Activated naive CD8-positive, alpha-beta T cell treated with anti-CD3 and anti-CD28 coated beads for 36 hours (primary cell): ENCODE results near the gene ATP11A. TPM values are rescaled to one million over a fixed set of nuclear protein-coding genes. Genes with fewer than 3 reads are reported as not detected.
A peak's percentile ranks its signal among the peaks of the same experiment; 100 is the strongest.

Source experiments
- DNase-seq: peaks from one replicate; pipeline ENCODE4 v3.0.0; 2021
- H3K27ac Mint-ChIP-seq: one replicate; pipeline ENCODE4 v1.8.0; 2022; ENCODE audit warnings: mild to moderate bottlenecking, moderate library complexity, mixed read lengths
- H3K27me3 Mint-ChIP-seq: one replicate; pipeline ENCODE4 v1.8.0; 2022; ENCODE audit warnings: mild to moderate bottlenecking, mixed read lengths
- H3K36me3 Mint-ChIP-seq: one replicate; pipeline ENCODE4 v1.8.0; 2021; ENCODE audit warnings: mild to moderate bottlenecking, mixed read lengths
- H3K4me1 Mint-ChIP-seq: one replicate; pipeline ENCODE4 v1.8.0; 2021; ENCODE audit warnings: mixed read lengths
- H3K4me3 Mint-ChIP-seq: one replicate; pipeline ENCODE4 v1.8.0; 2022; ENCODE audit warnings: mild to moderate bottlenecking, moderate library complexity, mixed read lengths
- H3K9me3 Mint-ChIP-seq: one replicate; pipeline ENCODE4 v1.8.0; 2022; ENCODE audit warnings: mixed read lengths
- total RNA-seq, 2 experiments: library from RNA; stranded (reverse); gene quantifications; one replicate each; pipeline ENCODE4 v1.2.3, GENCODE V29; 2021

ATP11A gene
- total RNA-seq, 2 experiments from 2014 or later, result 27.6 to 32.5 TPM

DNA sequence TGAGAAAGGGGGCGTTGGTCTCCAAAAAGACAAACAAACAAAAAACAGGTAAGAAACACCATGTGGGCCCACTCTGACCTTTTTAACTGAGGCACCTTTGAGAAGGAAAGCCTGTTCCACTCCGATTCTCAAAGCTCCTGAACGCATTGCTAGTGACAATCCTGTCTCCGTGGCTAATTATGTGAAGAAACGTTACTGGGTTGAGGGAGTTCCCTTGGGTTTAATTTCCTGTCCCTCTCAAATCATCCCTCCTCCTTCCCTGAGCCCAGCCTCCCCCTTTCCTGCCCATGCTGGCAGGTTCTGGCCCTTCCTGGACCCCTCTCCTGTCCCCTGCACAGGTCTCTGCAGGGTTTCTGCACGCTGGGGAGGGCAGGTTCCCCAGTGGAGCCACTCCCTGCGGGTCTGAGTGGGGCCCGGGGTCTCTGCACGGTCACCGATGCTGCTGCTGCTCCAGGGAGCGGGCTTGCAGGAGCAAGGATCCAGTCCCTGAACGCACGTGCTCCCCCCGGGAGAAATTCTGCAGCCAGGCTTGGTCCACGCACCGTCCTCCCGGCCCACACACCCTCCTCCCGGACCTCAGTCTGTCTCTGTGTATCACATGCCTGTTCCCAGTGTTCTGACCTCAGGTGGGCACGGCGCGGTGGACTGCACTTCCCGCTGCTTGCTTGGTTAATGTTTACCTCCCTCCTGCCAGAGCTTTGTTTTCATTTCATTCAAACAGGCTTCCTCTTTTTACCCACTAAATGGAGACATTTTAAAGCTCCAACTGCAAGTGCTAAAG, 202.8 kb downstream of the ATP11A start:
- Mint-ChIP-seq H3K27ac (no peak overlapping the region), H3K27me3 (peaks cover 7% of the 10 kb centered on the region), H3K4me3 (no peak overlapping the region), H3K9me3 (no peaks in the 10 kb centered on the region), H3K4me1 (peaks cover 4% of the 10 kb centered on the region), H3K36me3 (no peaks in the 10 kb centered on the region)
- DNase-seq, result no peak

DNA sequence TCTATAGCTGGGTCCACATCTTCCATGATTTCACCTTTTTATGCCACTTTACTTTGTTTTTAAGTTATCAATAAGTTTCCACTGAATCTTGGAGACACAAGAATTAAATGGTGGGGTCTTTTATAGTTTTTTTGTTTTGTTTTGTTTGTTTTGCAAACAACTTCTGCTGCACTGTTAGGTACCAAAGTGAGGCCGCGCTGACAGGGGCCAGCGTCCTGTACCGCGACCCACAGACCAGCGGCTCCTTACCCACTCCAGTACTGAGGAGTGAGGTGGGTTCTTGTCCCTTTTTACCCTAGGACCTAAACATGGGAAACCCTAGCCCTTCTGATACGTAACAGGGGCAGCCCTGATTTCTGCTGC, 203.3 kb downstream of the ATP11A start:
- Mint-ChIP-seq H3K36me3 (no peaks in the 10 kb centered on the region), H3K4me3 (no peak overlapping the region), H3K4me1 (peaks cover 4% of the 10 kb centered on the region), H3K27me3 (peaks cover 7% of the 10 kb centered on the region), H3K9me3 (no peaks in the 10 kb centered on the region), H3K27ac (no peak overlapping the region)
- DNase-seq, result no peak

DNA sequence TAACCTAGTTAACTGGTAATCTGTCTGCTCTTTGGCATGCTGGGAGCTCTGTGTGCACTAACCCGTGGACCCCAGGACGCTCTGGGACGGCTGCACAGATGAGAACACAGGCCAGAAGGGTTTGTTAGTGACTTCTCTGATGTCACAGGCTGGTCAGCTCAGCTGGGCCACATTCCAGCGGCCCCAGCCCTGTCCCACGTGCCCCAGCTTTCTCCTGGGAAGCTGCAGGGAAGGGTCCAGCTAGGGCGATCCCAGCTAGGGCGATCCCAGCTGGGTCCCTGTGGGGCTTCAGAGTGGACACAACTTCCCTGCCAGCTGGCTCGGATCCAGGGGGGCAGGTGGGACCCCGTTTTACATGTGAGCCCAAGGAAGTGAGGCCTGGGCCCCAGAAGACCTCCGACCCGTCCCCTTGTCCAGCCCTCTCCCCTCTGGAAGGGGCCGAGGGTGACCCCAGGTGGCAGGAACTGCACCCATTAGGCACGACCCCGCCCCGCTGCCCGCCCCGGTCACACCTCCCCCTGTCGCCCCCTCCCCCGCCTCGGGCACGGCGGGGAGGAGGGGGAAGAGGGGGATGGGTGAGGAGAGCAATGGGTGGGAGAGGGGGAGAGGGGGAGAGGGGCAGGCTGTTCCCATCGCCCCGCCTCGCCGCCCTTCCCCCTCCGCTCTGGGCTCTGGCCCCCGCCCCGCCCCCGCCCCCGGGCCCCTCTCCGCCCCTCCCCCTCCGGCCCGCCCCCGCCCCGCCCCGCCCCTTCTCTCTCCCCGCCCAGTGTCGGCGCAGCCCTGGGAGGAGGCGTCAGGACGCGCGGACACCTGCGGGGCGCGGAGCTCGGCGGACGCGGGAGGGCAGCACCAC, 204.0 kb downstream of the ATP11A start:
- Mint-ChIP-seq H3K27me3 (peaks cover 7% of the 10 kb centered on the region), H3K9me3 (no peaks in the 10 kb centered on the region), H3K36me3 (no peaks in the 10 kb centered on the region), H3K4me1 (peaks cover 4% of the 10 kb centered on the region), H3K4me3 (no peak overlapping the region), H3K27ac (no peak overlapping the region)
- peak; percentile 35 for DNase-seq

DNA sequence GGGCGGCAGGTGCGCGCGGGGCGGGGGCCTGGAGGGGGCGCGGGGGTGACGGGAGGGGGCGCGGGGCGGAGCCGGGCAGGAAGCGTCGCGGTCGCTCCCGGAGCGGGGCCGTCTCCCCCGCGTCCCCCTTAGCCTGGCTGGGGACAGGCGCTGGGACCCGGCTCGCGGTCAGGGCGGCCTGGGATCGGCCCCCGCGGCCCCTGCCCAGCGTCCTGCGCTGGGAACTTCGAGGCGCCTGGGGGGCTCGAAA, 204.5 kb downstream of the ATP11A start:
- DNase-seq, result no peak
- Mint-ChIP-seq H3K27me3 (peaks cover 7% of the 10 kb centered on the region), H3K36me3 (no peaks in the 10 kb centered on the region), H3K4me3 (no peak overlapping the region), H3K9me3 (no peaks in the 10 kb centered on the region), H3K4me1 (peaks cover 4% of the 10 kb centered on the region), H3K27ac (no peak overlapping the region)

DNA sequence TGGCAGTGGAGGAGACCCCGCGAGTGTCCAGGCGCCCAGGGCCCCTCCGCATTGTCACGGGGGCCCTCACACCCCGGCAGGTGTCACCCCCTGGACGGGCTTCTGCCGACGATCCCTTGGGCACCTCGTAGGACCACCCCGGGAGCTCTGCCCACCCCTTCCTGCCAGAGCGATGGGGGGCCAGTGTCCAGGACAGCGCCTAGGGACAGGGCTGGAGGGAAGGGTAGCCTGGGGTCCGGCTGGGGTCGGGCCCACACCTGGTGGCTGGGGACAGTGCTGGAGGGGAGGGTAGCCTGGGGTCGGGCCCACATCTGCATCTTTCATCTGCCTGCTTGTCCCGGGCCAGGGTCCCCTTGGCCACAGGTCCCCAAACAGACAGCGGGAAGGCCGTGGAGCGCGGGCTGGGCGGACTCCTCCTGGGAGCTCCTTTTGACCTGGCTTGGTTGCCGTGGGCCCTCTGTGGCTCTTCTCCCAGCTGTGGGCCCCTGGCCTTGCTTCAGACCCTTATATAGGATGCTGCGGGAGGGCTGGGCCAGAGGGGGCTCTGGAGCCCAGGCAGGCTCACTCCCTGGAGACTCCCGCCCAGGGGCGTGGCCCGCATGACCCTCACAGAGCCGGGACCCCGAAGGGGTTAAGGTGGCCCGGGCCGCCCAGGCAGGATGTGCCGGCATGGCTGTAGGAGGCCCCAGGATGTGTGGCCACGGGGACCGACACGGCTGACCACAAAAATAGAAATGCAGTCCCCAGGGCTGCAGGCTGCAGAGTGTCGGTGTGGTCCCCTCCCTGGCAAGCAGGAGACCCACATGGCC, 205.0 kb downstream of the ATP11A start:
- Mint-ChIP-seq H3K9me3 (no peaks in the 10 kb centered on the region), H3K36me3 (no peaks in the 10 kb centered on the region), H3K4me1 (peaks cover 4% of the 10 kb centered on the region), H3K27ac (no peak overlapping the region), H3K27me3 (peaks cover 7% of the 10 kb centered on the region), H3K4me3 (no peak overlapping the region)
- DNase-seq, result no peak

DNA sequence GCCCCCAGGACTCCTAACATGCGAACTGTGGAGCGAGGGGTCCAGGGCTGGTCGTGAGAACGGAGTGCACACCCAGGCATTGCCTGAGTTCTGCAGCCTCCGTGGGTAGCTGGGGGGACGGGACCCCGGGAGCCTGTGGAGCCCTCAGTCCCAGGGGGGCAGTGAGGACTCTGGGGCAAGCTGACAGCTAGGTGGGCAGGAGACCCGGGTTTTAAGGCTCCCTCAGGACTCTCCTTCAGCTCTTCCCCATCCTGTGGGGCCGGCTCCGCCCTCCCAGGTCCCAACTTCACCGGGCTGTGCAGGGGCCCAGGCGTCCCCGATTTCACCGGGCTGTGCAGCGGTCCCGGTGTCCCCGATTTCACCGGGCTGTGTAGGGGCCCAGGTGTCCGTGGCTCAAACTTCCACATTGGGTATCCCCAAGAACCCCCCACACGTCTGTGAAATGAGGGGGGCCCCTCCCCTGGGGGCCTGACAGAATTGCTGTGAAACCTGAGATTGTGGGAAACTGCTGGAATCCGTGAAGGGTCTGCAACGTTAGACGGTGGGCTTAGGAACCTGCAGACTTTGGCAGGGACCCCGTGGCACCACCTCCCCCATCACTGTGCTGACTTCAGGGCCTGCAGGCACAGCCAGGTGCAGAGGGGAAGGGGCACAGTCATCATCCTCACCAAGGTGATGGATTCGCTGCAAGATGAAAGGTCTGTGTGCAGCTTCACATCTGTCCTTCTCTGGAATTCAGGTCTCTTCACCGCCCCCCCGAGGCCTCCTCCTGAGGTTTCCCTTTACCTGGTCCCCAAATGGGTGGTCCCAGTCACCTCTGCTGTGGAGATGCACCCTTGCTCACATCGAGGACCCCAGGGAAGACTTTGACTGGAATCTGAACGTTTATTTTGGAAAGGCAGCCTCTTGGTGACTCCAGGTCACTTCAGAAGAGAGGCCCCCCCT, 206.0 kb downstream of the ATP11A start:
- Mint-ChIP-seq H3K4me3 (no peak overlapping the region), H3K27me3 (peaks cover 7% of the 10 kb centered on the region), H3K9me3 (no peaks in the 10 kb centered on the region), H3K27ac (no peak overlapping the region), H3K36me3 (no peaks in the 10 kb centered on the region), H3K4me1 (peaks cover 4% of the 10 kb centered on the region)
- DNase-seq, result no peak

DNA sequence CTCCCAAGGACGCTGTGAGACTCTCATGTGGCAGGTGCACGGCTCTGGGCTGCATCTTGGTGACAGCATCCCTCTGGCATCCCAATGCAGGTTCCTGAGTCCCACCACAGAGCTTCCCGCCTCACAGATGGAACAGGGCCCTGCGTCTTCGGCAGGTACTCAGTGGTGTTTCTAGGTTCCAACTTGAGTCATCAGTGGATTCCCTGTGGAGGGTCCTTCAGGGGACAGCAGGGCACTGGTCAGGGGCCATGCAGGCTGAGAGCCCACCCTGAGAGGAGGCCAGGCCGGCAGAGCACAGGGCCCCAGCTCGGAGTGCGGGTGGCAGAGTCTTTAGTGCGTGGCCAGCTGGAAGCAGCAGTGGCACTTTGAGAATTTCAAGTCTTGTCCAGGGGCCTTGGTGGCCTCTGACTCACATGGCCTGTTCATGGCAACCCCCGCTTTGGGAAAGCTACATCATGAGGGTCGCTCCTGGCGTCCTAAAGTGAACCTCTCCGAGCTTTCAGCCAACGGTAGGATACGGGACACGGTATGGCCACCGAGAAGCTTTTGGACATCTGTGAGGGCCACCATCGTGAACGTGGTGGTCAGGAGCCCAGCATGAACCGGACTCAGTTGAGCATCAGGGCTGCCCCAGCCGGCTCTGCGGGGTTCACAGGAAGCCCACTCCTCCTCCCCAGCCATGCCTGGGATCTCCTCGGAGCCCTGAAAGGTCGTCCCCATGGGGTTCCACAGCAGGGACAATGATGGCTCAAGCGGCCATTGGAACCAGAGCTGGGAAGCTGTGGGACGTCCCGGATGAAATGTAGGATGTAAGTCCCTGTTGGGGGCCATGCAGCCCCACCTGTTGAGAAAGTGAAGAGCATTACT, 207.1 kb downstream of the ATP11A start:
- Mint-ChIP-seq H3K4me3 (no peak overlapping the region), H3K36me3 (no peaks in the 10 kb centered on the region), H3K27ac (no peak overlapping the region), H3K27me3 (peaks cover 7% of the 10 kb centered on the region), H3K9me3 (no peaks in the 10 kb centered on the region), H3K4me1 (peaks cover 4% of the 10 kb centered on the region)
- DNase-seq, result no peak

DNA sequence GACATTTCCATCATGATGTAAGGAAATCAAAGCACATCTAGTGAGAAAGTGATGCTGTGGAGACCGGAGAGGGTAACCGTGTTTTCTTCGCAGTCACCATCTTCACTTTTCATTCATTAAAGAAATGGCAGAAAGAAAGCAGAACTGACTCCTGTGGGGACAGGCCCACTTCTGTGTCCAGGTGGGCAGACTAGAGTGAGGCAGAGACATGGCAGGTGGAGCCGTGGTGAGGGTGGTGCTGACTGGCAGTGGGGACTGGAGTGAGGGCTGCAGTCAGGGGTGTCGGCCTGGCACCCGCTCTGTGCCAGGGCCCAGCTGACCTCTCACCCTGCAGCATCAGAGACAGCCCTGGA, 207.7 kb downstream of the ATP11A start:
- Mint-ChIP-seq H3K9me3 (no peaks in the 10 kb centered on the region), H3K27me3 (peaks cover 7% of the 10 kb centered on the region), H3K27ac (no peak overlapping the region), H3K36me3 (no peaks in the 10 kb centered on the region), H3K4me3 (no peak overlapping the region), H3K4me1 (peaks cover 4% of the 10 kb centered on the region)
- DNase-seq, result no peak

DNA sequence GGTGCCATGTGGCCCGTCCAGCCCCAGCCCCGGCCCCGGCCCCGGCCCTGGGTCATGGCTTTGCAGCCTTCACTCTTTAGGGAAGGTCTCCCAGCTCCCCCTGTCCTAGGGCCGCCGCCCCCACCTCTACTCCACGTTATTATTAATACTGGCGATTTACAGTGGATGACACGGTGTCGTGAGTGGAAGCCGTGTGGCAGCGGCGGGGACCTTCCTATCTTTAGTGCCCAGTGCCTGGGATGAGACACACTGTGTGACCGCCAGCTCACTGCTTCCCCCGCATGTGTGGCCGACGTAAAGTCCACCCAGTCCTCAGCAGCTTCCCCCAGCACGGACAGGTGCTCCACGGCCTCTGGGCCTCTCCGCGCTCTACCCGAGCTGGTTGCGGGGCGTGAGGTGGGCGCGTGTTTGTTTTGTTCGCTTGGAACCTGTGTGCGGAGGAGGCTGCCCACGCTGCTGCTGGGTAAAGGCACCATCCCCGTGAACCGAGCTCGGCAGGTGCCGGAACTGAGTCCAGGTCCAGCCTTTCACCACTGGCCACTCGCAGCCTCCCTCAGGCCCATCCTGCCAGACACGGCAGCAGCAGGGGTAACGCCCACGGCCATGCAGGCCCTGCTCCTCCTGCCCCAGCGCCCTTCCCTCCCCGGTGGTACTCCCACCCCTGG, 208.2 kb downstream of the ATP11A start:
- Mint-ChIP-seq H3K4me3 (no peak overlapping the region), H3K27me3 (peaks cover 2% of the 10 kb centered on the region), H3K27ac (no peak overlapping the region), H3K36me3 (no peaks in the 10 kb centered on the region), H3K9me3 (no peaks in the 10 kb centered on the region), H3K4me1 (peaks cover 2% of the 10 kb centered on the region)
- DNase-seq, result no peak

DNA sequence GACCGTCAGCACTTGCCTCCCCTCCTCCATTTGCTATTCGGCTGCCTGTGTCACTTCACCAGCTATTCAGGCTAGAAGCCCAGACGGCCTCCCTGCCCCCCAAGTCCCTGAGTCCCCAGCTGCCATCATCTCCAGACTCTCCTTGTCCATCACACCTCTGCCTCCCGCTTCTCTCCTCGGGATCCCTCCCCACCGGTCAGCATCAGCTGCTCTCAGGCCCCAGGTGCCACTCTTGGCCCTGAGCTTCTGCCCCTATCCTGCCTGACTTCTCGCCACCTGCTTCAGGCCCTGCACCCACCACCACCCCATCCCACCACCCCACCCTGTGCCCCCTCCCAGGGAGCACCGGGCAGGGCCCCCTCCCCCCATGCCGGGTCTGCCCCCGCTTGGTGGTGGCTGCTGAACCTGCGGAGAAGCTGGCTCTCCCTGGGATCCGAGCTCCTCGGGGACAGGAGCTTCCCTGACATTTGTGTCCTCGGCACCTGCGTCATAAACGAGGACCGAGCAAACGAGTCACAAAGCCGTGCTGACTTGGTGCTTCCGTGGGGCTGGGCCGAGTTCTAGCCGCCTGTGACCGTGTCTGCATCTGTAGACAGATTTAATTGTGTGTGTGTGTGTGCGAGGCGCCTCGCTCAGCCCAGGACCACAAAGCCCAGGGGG, 208.9 kb downstream of the ATP11A start:
- no peak overlapping the region for H3K4me3 Mint-ChIP-seq
- H3K27ac Mint-ChIP-seq, result no peak overlapping the region
- DNase-seq, result no peak
- H3K9me3 Mint-ChIP-seq, result no peaks in the 10 kb centered on the region
- H3K4me1 Mint-ChIP-seq, result no peaks in the 10 kb centered on the region
- no peaks in the 10 kb centered on the region for H3K27me3 Mint-ChIP-seq
- no peaks in the 10 kb centered on the region for H3K36me3 Mint-ChIP-seq

DNA sequence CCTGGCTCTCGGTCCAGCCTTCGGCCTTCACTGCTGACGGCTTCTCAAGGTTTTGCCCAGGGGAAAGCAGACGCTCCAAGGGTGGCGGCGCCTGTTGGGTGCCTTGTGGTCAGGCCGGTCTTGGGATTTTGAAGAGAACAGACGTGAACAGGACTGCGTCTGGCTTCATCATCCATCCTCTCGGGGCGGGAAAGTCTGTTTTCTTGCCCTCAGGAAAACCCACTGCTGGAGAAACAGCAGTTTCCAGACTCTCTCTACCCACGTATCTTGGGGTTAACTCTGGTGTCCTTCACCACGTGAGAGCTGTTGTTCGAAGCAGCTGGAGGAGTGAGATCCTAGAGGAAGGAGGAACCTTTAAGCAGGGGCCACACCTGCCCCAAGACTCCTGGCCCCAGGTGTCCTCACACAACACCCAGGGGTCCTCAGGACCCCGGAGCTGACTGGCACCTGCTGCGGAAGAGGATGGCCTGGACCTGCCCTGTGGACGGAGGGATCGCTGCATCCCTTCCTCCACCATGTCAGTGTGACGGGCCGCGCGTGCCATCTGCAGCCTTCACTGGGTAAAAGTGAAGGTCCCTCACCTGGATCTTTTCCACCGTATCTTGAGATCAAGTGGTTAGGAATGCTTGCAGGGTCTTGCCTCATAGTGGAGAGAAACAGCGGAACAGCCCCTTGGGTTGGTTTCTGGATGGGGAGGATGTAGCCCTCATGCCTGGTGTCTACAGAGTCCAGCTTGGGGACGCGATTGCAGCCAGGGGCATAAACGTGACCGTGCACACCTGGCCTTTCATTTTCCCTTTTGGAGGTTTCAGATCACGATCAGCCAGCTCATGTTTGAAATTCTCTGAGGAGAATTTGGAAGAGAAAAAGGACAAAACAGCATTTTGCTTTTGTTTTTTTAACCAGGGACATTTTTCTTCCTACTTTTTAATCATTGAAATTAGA, 209.7 kb downstream of the ATP11A start:
- no peaks in the 10 kb centered on the region for H3K27me3 Mint-ChIP-seq
- no peak overlapping the region for H3K27ac Mint-ChIP-seq
- no peak for DNase-seq
- H3K9me3 Mint-ChIP-seq, result no peaks in the 10 kb centered on the region
- H3K4me3 Mint-ChIP-seq, result no peak overlapping the region
- H3K36me3 Mint-ChIP-seq, result no peaks in the 10 kb centered on the region
- no peaks in the 10 kb centered on the region for H3K4me1 Mint-ChIP-seq

DNA sequence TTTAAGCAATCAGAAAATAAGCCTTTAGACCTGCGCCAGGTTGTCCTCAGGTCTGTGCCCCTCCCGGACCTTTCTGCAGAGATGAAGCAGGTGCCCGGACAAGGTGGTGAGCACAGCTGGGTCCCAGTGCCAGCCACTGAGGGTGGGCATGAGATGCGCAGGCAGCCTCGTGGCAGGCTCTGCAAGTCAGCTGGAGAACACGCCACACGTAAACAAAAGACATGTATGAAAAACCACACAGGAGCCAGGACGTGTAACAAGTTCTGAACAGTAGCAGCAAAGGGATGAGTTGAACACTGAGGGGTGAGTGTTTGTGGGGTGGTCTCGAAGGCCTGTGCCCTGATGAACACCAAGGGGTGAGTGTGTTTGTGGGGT, 210.4 kb downstream of the ATP11A start:
- Mint-ChIP-seq H3K27ac (no peak overlapping the region), H3K4me1 (no peaks in the 10 kb centered on the region), H3K4me3 (no peak overlapping the region), H3K9me3 (peaks cover 4% of the 10 kb centered on the region), H3K27me3 (no peaks in the 10 kb centered on the region), H3K36me3 (no peaks in the 10 kb centered on the region)
- no peak for DNase-seq
